ENCODE results near the gene ZCCHC14. TPM values are rescaled to one million over a fixed set of nuclear protein-coding genes. Genes with fewer than 3 reads are reported as not detected.

The ZCCHC14 gene
- total RNA-seq, 1 experiment from 2014 or later: 37.8 TPM

DNA sequence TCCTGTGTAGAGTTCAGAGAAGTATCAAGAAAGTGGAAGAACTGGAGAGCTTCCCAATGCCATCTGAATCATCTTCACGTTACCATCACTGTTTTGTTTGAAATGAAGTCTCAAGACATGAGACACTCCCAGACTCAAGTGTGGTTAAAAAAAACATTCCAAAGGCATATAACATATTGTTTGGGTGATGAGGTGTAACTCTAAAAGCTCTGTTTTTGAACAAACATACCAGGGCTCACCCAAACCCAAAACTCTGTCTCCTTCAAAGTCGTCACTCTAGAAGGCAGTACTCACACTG lies 6.3 kb upstream of the ZCCHC14 start:
- H3K79me2 ChIP-seq (ENCODE audit: insufficient read depth, low read length): no peaks in the 10 kb centered on the region
- H3K4me2 ChIP-seq (ENCODE audit: low read length): no peak overlapping the region
- no peaks in the 10 kb centered on the region; a peak in 1 of 4 replicates for H3K9me3 ChIP-seq (ENCODE audit: control insufficient read depth in 1 of 2, insufficient read depth in 1 of 2, low read depth in 1 of 2, low read length in 2 of 2)
- ChIA-PET POLR2A (no interaction called here), RAD21 (ENCODE audit: low non-redundant PET in 1 of 2, low total read pairs in 2 of 2, uncharacterized antibody in 2 of 2, unreplicated experiment in 2 of 2) (no interaction called here), CTCF (no interaction called here)
- H4K20me1 ChIP-seq (ENCODE audit: insufficient read depth): no peaks in the 10 kb centered on the region
- no peak overlapping the region for H2AFZ ChIP-seq (ENCODE audit: low read depth, low read length, poor library complexity, severe bottlenecking)
- no peaks in the 10 kb centered on the region for H3K36me3 ChIP-seq (ENCODE audit: control insufficient read depth in 1 of 2, insufficient read depth in 2 of 2, low read length in 2 of 2)
- no peaks in the 10 kb centered on the region for H3K27me3 ChIP-seq (ENCODE audit: insufficient read depth, low read length)
- no peaks in the 10 kb centered on the region for H3K9me2 ChIP-seq (ENCODE audit: insufficient read depth)
- TF ChIP-seq EZH2 (IDR thresholded peaks at IDR 0.05) (no peak), YY1 (IDR thresholded peaks at IDR 0.05; ENCODE audit: extremely low read depth, insufficient replicate concordance, low read depth, low read length) (no peak), ZNF274 (IDR thresholded peaks at IDR 0.05; ENCODE audit: low read depth, low read length) (no peak), SIN3A (IDR thresholded peaks at IDR 0.05; ENCODE audit: low read depth) (no peak), SRF (IDR thresholded peaks at IDR 0.05; ENCODE audit: low read depth) (no peak)
- TF ChIP-seq, protein P1, sequence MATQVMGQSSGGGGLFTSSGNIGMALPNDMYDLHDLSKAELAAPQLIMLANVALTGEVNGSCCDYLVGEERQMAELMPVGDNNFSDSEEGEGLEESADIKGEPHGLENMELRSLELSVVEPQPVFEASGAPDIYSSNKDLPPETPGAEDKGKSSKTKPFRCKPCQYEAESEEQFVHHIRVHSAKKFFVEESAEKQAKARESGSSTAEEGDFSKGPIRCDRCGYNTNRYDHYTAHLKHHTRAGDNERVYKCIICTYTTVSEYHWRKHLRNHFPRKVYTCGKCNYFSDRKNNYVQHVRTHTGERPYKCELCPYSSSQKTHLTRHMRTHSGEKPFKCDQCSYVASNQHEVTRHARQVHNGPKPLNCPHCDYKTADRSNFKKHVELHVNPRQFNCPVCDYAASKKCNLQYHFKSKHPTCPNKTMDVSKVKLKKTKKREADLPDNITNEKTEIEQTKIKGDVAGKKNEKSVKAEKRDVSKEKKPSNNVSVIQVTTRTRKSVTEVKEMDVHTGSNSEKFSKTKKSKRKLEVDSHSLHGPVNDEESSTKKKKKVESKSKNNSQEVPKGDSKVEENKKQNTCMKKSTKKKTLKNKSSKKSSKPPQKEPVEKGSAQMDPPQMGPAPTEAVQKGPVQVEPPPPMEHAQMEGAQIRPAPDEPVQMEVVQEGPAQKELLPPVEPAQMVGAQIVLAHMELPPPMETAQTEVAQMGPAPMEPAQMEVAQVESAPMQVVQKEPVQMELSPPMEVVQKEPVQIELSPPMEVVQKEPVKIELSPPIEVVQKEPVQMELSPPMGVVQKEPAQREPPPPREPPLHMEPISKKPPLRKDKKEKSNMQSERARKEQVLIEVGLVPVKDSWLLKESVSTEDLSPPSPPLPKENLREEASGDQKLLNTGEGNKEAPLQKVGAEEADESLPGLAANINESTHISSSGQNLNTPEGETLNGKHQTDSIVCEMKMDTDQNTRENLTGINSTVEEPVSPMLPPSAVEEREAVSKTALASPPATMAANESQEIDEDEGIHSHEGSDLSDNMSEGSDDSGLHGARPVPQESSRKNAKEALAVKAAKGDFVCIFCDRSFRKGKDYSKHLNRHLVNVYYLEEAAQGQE (IDR thresholded peaks at IDR 0.05; ENCODE audit: low read depth): no peak
- ATAC-seq: no peak
- no peak overlapping the region for H3K27ac ChIP-seq (ENCODE audit: low read depth, low read length)
- no peak for DNase-seq (ENCODE audit: low read depth, low spot score)
- H3K4me1 ChIP-seq (ENCODE audit: control insufficient read depth in 1 of 2, insufficient read depth in 2 of 2, low read length in 2 of 2): 0 out of 4 replicates have a peak, but pooled peaks cover 2 to 6% of the 10 kb centered on the region in 2 experiments
- intact Hi-C loops (cut with micrococcal nuclease): no loop called here
- no TSS peak for BruUV-seq (replicated peaks)
- H3K4me3 ChIP-seq (replicated peaks in 1 of 2; ENCODE audit: low read depth in 1 of 2, low read length in 2 of 2): no peak overlapping the region
- no peak overlapping the region for H3K9ac ChIP-seq (ENCODE audit: low read length)

Measured in HCT116 (cell line).